Memory B cell (primary cell): ENCODE results near the gene ZMIZ1.

Source experiments
- ATAC-seq: fragments of 150-1000 bp; cut with Tn5 transposase; 2 replicates; pipeline ENCODE4 v1.10.0; 2021; ENCODE audit warnings: low read depth, mild to moderate bottlenecking, moderate library complexity
- DNase-seq, 2 donors: peaks; one replicate each; pipeline ENCODE4 v3.0.0; 2022; ENCODE audit warnings: low spot score in 2 of 2
- H3K27ac Mint-ChIP-seq: one replicate; pipeline ENCODE4 v1.8.0; 2022; ENCODE audit warnings: mild to moderate bottlenecking, moderate library complexity, mixed read lengths
- H3K27me3 Mint-ChIP-seq: one replicate; pipeline ENCODE4 v1.8.0; 2022; ENCODE audit warnings: mixed read lengths
- H3K36me3 Mint-ChIP-seq: one replicate; pipeline ENCODE4 v1.8.0; 2022; ENCODE audit warnings: mild to moderate bottlenecking, mixed read lengths
- H3K4me1 Mint-ChIP-seq: one replicate; pipeline ENCODE4 v1.8.0; 2022; ENCODE audit warnings: mixed read lengths
- H3K4me3 Mint-ChIP-seq: one replicate; pipeline ENCODE4 v1.8.0; 2022; ENCODE audit warnings: mild to moderate bottlenecking, moderate library complexity, mixed read lengths
- H3K9me3 Mint-ChIP-seq: one replicate; pipeline ENCODE4 v1.8.0; 2022; ENCODE audit warnings: mixed read lengths

ZMIZ1 gene

GRCh38 chr10:79203833-79204232, 135.1 kb downstream of the ZMIZ1 start:
- DNase-seq, result no peak
- Mint-ChIP-seq H3K4me1 (peaks cover 9% of the 10 kb centered on the region), H3K27ac (no peak overlapping the region), H3K27me3 (peaks cover 2% of the 10 kb centered on the region), H3K9me3 (no peaks in the 10 kb centered on the region), H3K4me3 (no peak overlapping the region), H3K36me3 (no peaks in the 10 kb centered on the region)
- no peak for ATAC-seq

DNA sequence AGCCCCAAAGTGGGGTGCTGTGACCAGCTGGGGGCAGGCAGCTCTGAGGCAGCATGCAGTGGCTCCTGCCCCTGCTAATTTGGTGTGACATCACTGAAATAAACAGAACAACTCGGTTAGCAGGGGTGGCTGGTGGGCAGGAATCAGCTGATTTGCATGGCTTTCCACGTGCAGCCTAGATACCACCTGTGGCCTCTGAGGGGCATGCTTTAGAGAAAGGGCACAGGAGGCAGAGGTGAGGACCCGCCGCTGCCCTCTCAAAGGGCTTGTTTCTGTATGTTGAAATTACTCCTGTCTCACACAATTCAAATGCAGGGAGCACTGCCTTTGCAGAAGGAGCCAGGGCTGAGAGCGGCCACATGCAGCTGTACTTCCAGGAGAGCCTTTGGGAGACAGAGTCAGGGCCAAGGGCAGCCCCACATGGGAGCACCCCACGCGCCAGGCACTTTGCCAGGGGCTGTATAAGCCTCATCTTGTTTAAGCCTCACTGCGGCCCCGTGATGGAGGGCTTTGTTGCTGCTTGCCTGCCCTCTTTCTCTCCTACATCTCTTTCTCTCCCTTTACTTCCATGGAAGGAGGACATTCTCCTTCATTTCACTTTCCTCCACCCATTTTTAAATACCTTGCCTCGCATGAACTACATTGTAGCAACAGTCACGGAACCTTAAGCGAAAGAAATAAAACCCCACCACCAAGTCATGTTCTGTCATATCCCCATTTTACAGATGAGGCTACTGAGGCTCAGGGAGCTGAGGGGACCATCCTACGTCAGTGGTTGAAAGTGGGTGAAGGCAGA, 137.7 kb downstream of the ZMIZ1 start:
- Mint-ChIP-seq H3K4me3 (no peak overlapping the region), H3K27ac (no peak overlapping the region), H3K36me3 (no peaks in the 10 kb centered on the region), H3K27me3 (peaks cover 2% of the 10 kb centered on the region), H3K4me1 (peaks cover 10% of the 10 kb centered on the region), H3K9me3 (no peaks in the 10 kb centered on the region)
- ATAC-seq (no peak), DNase-seq (no peak)

DNA sequence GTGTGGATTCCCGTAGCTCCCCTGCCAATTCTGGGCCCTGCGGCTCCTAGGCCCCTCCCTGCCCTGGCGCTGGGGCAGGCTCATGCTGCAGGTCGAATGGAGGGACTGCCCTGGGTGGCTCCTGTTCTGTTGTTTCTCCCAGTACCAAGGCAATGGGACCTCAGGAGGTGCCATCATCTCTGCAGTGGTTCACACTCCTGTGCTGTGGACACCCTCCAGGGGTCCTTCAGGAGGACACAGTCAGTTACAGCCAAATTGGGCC, 138.3 kb downstream of the ZMIZ1 start:
- H3K4me3 Mint-ChIP-seq, result no peak overlapping the region
- DNase-seq, result no peak

GRCh38 chr10:79207726-79208125, 139.0 kb downstream of the ZMIZ1 start:
- peaks cover 2% of the 10 kb centered on the region for H3K27me3 Mint-ChIP-seq
- H3K36me3 Mint-ChIP-seq, result no peaks in the 10 kb centered on the region
- ATAC-seq (no peak), DNase-seq (no peak)
- no peak overlapping the region for H3K27ac Mint-ChIP-seq
- H3K9me3 Mint-ChIP-seq, result no peaks in the 10 kb centered on the region
- H3K4me1 Mint-ChIP-seq, result peaks cover 10% of the 10 kb centered on the region
- no peak overlapping the region for H3K4me3 Mint-ChIP-seq

More for the DNA sequence above, 138.3 kb downstream of the ZMIZ1 start:
- Mint-ChIP-seq H3K27me3 (peaks cover 2% of the 10 kb centered on the region), H3K27ac (no peak overlapping the region), H3K4me1 (peaks cover 10% of the 10 kb centered on the region), H3K9me3 (no peaks in the 10 kb centered on the region), H3K36me3 (no peaks in the 10 kb centered on the region)
- ATAC-seq, result no peak

- no peak for ATAC-seq
- Mint-ChIP-seq H3K27me3 (peaks cover 2% of the 10 kb centered on the region), H3K27ac (peak overlapping the region; percentile 33)
These were observed 139.7 kb downstream of the ZMIZ1 start for GRCh38 chr10:79208251-79208983.

GRCh38 chr10:79209340-79209739, 140.6 kb downstream of the ZMIZ1 start:
- Mint-ChIP-seq H3K4me3 (no peak overlapping the region), H3K27ac (no peak overlapping the region), H3K4me1 (peaks cover 7% of the 10 kb centered on the region), H3K27me3 (peaks cover 2% of the 10 kb centered on the region), H3K36me3 (no peaks in the 10 kb centered on the region), H3K9me3 (no peaks in the 10 kb centered on the region)
- ATAC-seq, result no peak
- no peak for DNase-seq

More at GRCh38 chr10:79208251-79208983, 139.7 kb downstream of the ZMIZ1 start:
- Mint-ChIP-seq H3K9me3 (no peaks in the 10 kb centered on the region), H3K4me3 (no peak overlapping the region), H3K4me1 (peaks cover 8% of the 10 kb centered on the region), H3K36me3 (no peaks in the 10 kb centered on the region)
- DNase-seq, result no peak

DNA sequence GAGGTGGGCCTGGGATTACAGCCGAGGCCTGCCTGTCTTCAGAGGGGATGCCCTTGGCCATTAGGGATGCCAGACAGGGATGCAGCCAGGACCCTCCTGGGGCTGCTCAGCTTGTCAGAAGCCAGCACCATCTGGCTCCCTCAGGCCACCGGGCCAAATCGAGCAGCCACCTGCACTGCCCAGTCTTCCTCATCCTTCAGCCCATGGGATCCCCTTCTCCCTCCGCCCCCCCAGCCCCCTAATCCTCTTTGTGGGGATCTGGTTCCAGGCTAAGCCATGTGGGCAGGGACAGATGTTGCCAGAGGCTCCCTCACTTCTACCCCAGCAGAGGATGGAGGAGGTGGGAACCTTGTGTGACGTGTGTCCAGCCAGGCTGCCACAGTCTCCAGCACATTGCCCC, 141.1 kb downstream of the ZMIZ1 start:
- H3K36me3 Mint-ChIP-seq, result no peaks in the 10 kb centered on the region
- H3K27me3 Mint-ChIP-seq, result no peaks in the 10 kb centered on the region
- H3K27ac Mint-ChIP-seq, result no peak overlapping the region
- DNase-seq, result no peak
- peaks cover 7% of the 10 kb centered on the region for H3K4me1 Mint-ChIP-seq
- no peak for ATAC-seq
- no peak overlapping the region for H3K4me3 Mint-ChIP-seq
- H3K9me3 Mint-ChIP-seq, result no peaks in the 10 kb centered on the region

DNA sequence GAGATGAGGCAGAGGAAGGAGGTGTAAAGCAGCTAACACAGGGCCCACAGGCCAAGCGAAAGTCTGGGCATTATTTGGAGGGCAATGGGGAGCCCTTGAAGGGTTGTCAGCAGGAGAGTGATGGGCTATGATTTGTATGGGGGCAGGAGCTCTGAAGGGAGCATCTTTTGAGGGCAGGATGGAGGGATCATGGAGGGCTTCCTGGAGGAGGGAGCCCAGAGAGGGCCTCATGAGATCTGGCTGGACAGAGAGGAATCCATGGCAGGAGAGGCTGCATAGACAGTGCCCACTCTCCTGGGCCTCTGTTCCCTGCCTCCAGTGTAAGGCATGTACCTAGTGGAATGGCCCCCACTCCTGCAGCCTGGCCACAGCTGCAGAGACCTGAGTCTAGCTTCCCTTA, 141.9 kb downstream of the ZMIZ1 start:
- Mint-ChIP-seq H3K36me3 (no peaks in the 10 kb centered on the region), H3K27ac (no peak overlapping the region), H3K27me3 (no peaks in the 10 kb centered on the region), H3K9me3 (no peaks in the 10 kb centered on the region), H3K4me1 (peaks cover 4% of the 10 kb centered on the region), H3K4me3 (no peak overlapping the region)
- DNase-seq, result no peak
- no peak for ATAC-seq

GRCh38 chr10:79211616-79212015, 142.8 kb downstream of the ZMIZ1 start:
- ATAC-seq, result no peak
- no peaks in the 10 kb centered on the region for H3K9me3 Mint-ChIP-seq
- no peak for DNase-seq
- H3K4me3 Mint-ChIP-seq, result no peak overlapping the region
- H3K4me1 Mint-ChIP-seq, result peaks cover 4% of the 10 kb centered on the region
- peaks cover 2% of the 10 kb centered on the region for H3K36me3 Mint-ChIP-seq
- no peak overlapping the region for H3K27ac Mint-ChIP-seq
- H3K27me3 Mint-ChIP-seq, result no peaks in the 10 kb centered on the region

- Mint-ChIP-seq H3K4me3 (no peak overlapping the region), H3K27ac (no peak overlapping the region), H3K27me3 (no peaks in the 10 kb centered on the region), H3K4me1 (no peaks in the 10 kb centered on the region), H3K36me3 (peaks cover 2% of the 10 kb centered on the region), H3K9me3 (no peaks in the 10 kb centered on the region)
- no peak for DNase-seq
- no peak for ATAC-seq
These were observed 146.8 kb downstream of the ZMIZ1 start for GRCh38 chr10:79215531-79215930.

- ATAC-seq, result no peak
- no peak overlapping the region for H3K4me3 Mint-ChIP-seq
- peaks cover 2% of the 10 kb centered on the region for H3K36me3 Mint-ChIP-seq
- no peaks in the 10 kb centered on the region for H3K9me3 Mint-ChIP-seq
- no peaks in the 10 kb centered on the region for H3K4me1 Mint-ChIP-seq
- DNase-seq, result no peak
- peaks cover 2% of the 10 kb centered on the region for H3K27me3 Mint-ChIP-seq
- no peak overlapping the region for H3K27ac Mint-ChIP-seq
These were observed 150.7 kb downstream of the ZMIZ1 start for GRCh38 chr10:79219322-79219957.

DNA sequence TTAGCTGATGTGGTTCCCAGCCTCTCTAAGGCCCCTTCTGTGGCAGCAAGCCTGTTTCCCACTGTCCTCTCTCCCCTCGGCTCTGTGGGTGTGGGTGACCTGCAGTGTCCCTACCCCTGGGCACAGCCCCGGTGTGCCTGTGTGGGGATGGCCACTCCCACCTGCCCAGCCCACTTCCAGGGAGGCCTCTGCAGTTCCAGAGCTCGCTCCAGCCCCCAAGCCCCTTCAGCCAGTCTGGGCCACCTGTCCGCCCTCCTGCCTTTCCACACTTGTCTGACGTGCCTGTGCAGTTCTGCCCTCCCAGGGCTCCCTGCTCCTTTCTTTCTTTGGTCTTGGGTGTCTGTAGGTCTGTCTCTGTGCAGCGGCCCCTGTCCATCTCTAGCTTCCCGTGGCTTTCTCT, 151.5 kb downstream of the ZMIZ1 start:
- Mint-ChIP-seq H3K27ac (peak overlapping the region; percentile 18), H3K27me3 (peaks cover 2% of the 10 kb centered on the region), H3K4me1 (no peaks in the 10 kb centered on the region), H3K4me3 (no peak overlapping the region), H3K9me3 (no peaks in the 10 kb centered on the region), H3K36me3 (peaks cover 2% of the 10 kb centered on the region)
- DNase-seq, result no peak
- ATAC-seq, result no peak

DNA sequence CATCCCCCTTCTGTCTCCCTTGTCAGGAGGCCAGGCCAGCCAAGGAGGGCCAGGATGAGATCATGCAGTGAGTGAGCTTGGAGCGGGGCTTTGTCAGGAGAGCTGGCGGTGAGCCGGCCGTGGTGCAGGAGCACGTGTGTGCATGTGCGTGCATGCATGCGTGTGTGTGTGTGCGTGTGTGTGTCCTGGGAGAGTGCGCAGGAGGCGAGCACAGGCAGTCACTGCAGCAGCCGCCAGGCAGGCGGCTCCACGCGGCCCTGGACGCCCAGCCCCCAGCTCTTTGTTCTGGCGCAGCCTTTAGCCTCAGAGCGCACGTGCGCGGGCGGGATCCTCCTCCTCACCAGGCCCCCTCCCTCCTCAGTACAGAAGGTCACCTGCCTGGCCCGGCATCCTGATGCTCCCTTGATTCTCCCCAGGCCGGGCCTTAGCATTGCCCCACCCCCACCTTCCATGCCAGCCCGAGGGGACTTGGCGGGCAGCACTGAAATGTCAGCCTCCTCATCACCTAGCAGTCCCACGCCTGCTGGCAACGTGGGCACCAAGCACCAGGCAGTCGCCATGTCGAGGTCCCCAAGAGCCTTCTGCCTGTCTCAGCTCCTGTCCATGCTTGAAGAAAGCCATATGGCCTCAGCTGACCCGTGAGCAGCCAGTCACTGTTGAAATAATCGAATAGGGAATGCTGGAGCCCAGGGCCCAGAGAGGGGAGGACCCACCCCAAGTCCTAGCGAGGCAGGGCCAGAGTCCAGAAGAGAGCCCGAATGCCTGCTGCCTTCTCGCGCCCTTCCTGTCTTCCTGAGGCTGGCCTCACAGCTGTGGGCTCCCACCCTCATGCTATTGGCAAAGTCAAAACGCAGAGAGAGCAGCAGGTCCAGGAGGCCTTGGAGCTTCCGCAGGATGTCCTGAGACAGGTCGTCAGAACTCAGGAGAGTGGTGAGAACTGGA, 152.6 kb downstream of the ZMIZ1 start:
- H3K36me3 Mint-ChIP-seq, result peaks cover under 1% of the 10 kb centered on the region

GRCh38 chr10:79222186-79222585, 153.4 kb downstream of the ZMIZ1 start:
- Mint-ChIP-seq H3K36me3 (no peaks in the 10 kb centered on the region), H3K9me3 (no peaks in the 10 kb centered on the region), H3K4me1 (no peaks in the 10 kb centered on the region), H3K27me3 (peaks cover 2% of the 10 kb centered on the region), H3K4me3 (no peak overlapping the region), H3K27ac (no peak overlapping the region)
- DNase-seq (no peak), ATAC-seq (no peak)

More for the DNA sequence above, 152.6 kb downstream of the ZMIZ1 start:
- Mint-ChIP-seq H3K27ac (no peak overlapping the region), H3K4me3 (no peak overlapping the region), H3K27me3 (peaks cover 2% of the 10 kb centered on the region), H3K9me3 (no peaks in the 10 kb centered on the region), H3K4me1 (no peaks in the 10 kb centered on the region)
- DNase-seq, result no peak
- no peak for ATAC-seq
